Kidney (tissue), 14 donors: Measurements from ENCODE around the gene DIAPH3. TPM values are rescaled to one million over a fixed set of nuclear protein-coding genes. Genes with fewer than 3 reads are reported as not detected.

ENCODE experiments used
- DNase-seq, 5 donors: peaks; one replicate each; pipeline ENCODE4 v3.0.0-alpha.2; 2013 to 2020
- FAIRE-seq: peaks from 2 replicates; lab custom pipeline; 2012; peaks lifted over from hg19 to GRCh38; lab: Jason Lieb, UNC
- H3K27ac ChIP-seq, 2 donors: one replicate each; pipeline ENCODE4 v1.7.0; 2013; ENCODE audit warnings: low read depth in 2 of 2, low read length in 2 of 2, inconsistent platforms in 1 of 2
- H3K27me3 ChIP-seq: one replicate; pipeline ENCODE4 v1.7.1; 2013; ENCODE audit warnings: low read length, inconsistent platforms; ENCODE audit not compliant: control insufficient read depth, insufficient read depth
- H3K36me3 ChIP-seq, 3 donors: one replicate each; pipeline versions ENCODE4 v1.7.0 to v1.7.1; 2013; ENCODE audit warnings: low read length in 3 of 3, control low read depth in 1 of 3, inconsistent platforms in 1 of 3; ENCODE audit not compliant: insufficient read depth in 3 of 3, control insufficient read depth in 2 of 3
- H3K4me1 ChIP-seq, 3 donors: one replicate each; pipeline versions ENCODE4 v1.7.0 to v1.7.1; 2013; ENCODE audit warnings: low read length in 3 of 3, inconsistent platforms in 1 of 3, low read depth in 1 of 3; ENCODE audit not compliant: control insufficient read depth in 2 of 3, insufficient read depth in 2 of 3
- H3K4me3 ChIP-seq, 3 donors: one replicate each; pipeline versions ENCODE4 v1.7.0 to v1.8.1; 2013; ENCODE audit warnings: low read length in 3 of 3, control low read depth in 1 of 3, inconsistent platforms in 1 of 3
- H3K9ac ChIP-seq, 3 donors: one replicate each; pipeline versions ENCODE4 v1.7.0 to v1.7.1; 2013; ENCODE audit warnings: low read length in 3 of 3, control low read depth in 1 of 3, inconsistent platforms in 1 of 3
- H3K9me3 ChIP-seq, 3 donors: one replicate each; pipeline versions ENCODE4 v1.7.0 to v1.7.1; 2013; ENCODE audit warnings: low read length in 3 of 3, control low read depth in 1 of 3, inconsistent platforms in 1 of 3; ENCODE audit not compliant: control insufficient read depth in 2 of 3, insufficient read depth in 1 of 3
- CTCF ChIP-seq: IDR thresholded peaks from 3 replicates; pipeline ENCODE4 v1.5.1; 2012; ENCODE audit warnings: mild to moderate bottlenecking, moderate library complexity, borderline replicate concordance; ENCODE audit not compliant: insufficient read depth; ENCODE audit errors: extremely low read depth
- intact Hi-C: fragments of 100-400 bp; cut with DNase I; formaldehyde crosslinking; loops from one replicate; pipeline ENCODE4 v1.11.1; 2022
- polyA plus RNA-seq: library from polyadenylated mRNA; stranded (reverse); fragments of 350-450 nt; fragmentation: Illumina TruSeq; extraction: RNeasy Lipid Tissue Mini Kit (QIAGEN cat#74804); gene quantifications from one replicate; pipeline ENCODE4 v1.2.3, GENCODE V29; 2014; ENCODE audit warnings: low read depth, low replicate concordance; ENCODE audit not compliant: insufficient read depth
- total RNA-seq: library from RNA; stranded (reverse); fragmentation: NEBNext Ultra II Directional; extraction: Animal tissue kit (Norgen Biotek cat#: 25700); gene quantifications from one replicate; pipeline ENCODE4 v1.2.1, GENCODE V29; 2021
- donor health status: control.
- donor health status: control.
- donor health status: control.
- donor health status: control.
- donor health status: control.
- donor health status: DM: yes; HTN: yes; CAD: no.
- donor health status: Normal renal cell carcinoma (clear cell type).

DIAPH3 gene
- total and polyA plus RNA-seq, 2 donors from 2014 or later, result 2.0 to 2.7 TPM

GRCh38 chr13:60009300-60010253, 154.2 kb downstream of the DIAPH3 start:
- FAIRE-seq (no peak), DNase-seq (peak in 2 of 5 donors; percentile 9 to 46)
- H3K9ac ChIP-seq, result no peak overlapping the region
- intact Hi-C loops, result no loop called here
- no peak for TF ChIP-seq CTCF
- no peaks in the 10 kb centered on the region for H3K9me3 ChIP-seq
- peaks cover 0 to 4% (median 0%) of the 10 kb centered on the region in 3 donors for H3K4me1 ChIP-seq
- H3K4me3 ChIP-seq, result no peak overlapping the region
- H3K27me3 ChIP-seq, result no peaks in the 10 kb centered on the region
- H3K27ac ChIP-seq, result no peak overlapping the region
- no peaks in the 10 kb centered on the region for H3K36me3 ChIP-seq

GRCh38 chr13:60001889-60002288, 161.8 kb downstream of the DIAPH3 start:
- intact Hi-C loops, result no loop called here
- FAIRE-seq, result no peak
- no peaks in the 10 kb centered on the region for H3K27me3 ChIP-seq
- no peak for TF ChIP-seq CTCF
- H3K4me1 ChIP-seq, result no peaks in the 10 kb centered on the region
- no peak overlapping the region for H3K27ac ChIP-seq
- no peak for DNase-seq
- H3K9me3 ChIP-seq, result no peaks in the 10 kb centered on the region
- no peak overlapping the region for H3K4me3 ChIP-seq
- no peaks in the 10 kb centered on the region for H3K36me3 ChIP-seq
- no peak overlapping the region for H3K9ac ChIP-seq

GRCh38 chr13:60000976-60001375, 162.8 kb downstream of the DIAPH3 start:
- H3K36me3 ChIP-seq, result no peaks in the 10 kb centered on the region
- no peaks in the 10 kb centered on the region for H3K4me1 ChIP-seq
- no peak overlapping the region for H3K27ac ChIP-seq
- no peaks in the 10 kb centered on the region for H3K27me3 ChIP-seq
- H3K9me3 ChIP-seq, result no peaks in the 10 kb centered on the region
- intact Hi-C loops, result no loop called here
- no peak for TF ChIP-seq CTCF
- no peak overlapping the region for H3K4me3 ChIP-seq
- H3K9ac ChIP-seq, result no peak overlapping the region
- DNase-seq (no peak), FAIRE-seq (no peak)
